NCI-H82 (cell line): ENCODE data around the gene AKR1C2.
A peak's percentile ranks its signal among the peaks of the same experiment; 100 is the strongest.
"Not testable (repeated sequence)": the region's sequence is repeated elsewhere in the genome, so short reads cannot be mapped to it uniquely, and the experiment has no call there.

Experiments used
- DNase-seq: peaks from one replicate; lab custom pipeline; 2025; lab: John Stamatoyannopoulos, UW

AKR1C2 gene

GRCh38 chr10:5003127-5004029 lies at the start of gene AKR1C2:
AKR1C2 (minus strand) TSS chr10:5003857; CDS start chr10:5003835, 22 bp downstream.
- DNase-seq: not testable (repeated sequence)

GRCh38 chr10:5052951-5053500 lies 49.4 kb upstream of the AKR1C2 start:
- not testable (repeated sequence) for DNase-seq

GRCh38 chr10:5047912-5048628 lies 44.4 kb upstream of the AKR1C2 start:
- no peak for DNase-seq

- not testable (repeated sequence) for DNase-seq
These were observed 43.4 kb upstream of the AKR1C2 start for GRCh38 chr10:5047055-5047454.

GRCh38 chr10:5046410-5046809 lies 42.8 kb upstream of the AKR1C2 start:
- DNase-seq: no peak

GRCh38 chr10:5045095-5045494 lies 41.4 kb upstream of the AKR1C2 start:
- DNase-seq: no peak

- DNase-seq: no peak
These were observed 40.1 kb upstream of the AKR1C2 start for GRCh38 chr10:5043716-5044115.

GRCh38 chr10:5042922-5043321 lies 39.3 kb upstream of the AKR1C2 start:
- no peak for DNase-seq

GRCh38 chr10:5041471-5042023 lies 37.9 kb upstream of the AKR1C2 start:
- no peak for DNase-seq

GRCh38 chr10:5040781-5041470 lies 37.3 kb upstream of the AKR1C2 start:
- peak; percentile 39 for DNase-seq

- no peak for DNase-seq
These were observed 36.5 kb upstream of the AKR1C2 start for GRCh38 chr10:5040010-5040673.

- DNase-seq: no peak
These were observed 35.1 kb upstream of the AKR1C2 start for GRCh38 chr10:5038733-5039132.

- no peak for DNase-seq
These were observed 34.4 kb upstream of the AKR1C2 start for GRCh38 chr10:5038101-5038500.

- no peak for DNase-seq
These were observed 32.9 kb upstream of the AKR1C2 start for GRCh38 chr10:5036511-5036910.

GRCh38 chr10:5035356-5035755 lies 31.7 kb upstream of the AKR1C2 start:
- DNase-seq: no peak

- no peak for DNase-seq
These were observed 30.9 kb upstream of the AKR1C2 start for GRCh38 chr10:5034588-5034987.

- DNase-seq: no peak
These were observed 29.6 kb upstream of the AKR1C2 start for GRCh38 chr10:5033061-5033778.

GRCh38 chr10:5032444-5032843 lies 28.8 kb upstream of the AKR1C2 start:
- not testable (repeated sequence) for DNase-seq

- DNase-seq: not testable (repeated sequence)
These were observed 27.9 kb upstream of the AKR1C2 start for GRCh38 chr10:5031588-5031987.

- no peak for DNase-seq
These were observed 27.3 kb upstream of the AKR1C2 start for GRCh38 chr10:5030989-5031388.

- not testable (repeated sequence) for DNase-seq
These were observed 21.8 kb upstream of the AKR1C2 start for GRCh38 chr10:5025461-5025881.
